Trophoblast cell (in vitro differentiated cells and primary cell): Measurements from ENCODE around the gene CDH11.

ENCODE experiments used
- DNase-seq, 2 donors: peaks; one replicate each; pipeline ENCODE4 v3.0.0-alpha.2; 2016
- H2AFZ ChIP-seq: 2 replicates; pipeline ENCODE4 v1.6.1; 2013; ENCODE audit warnings: low read length, moderate library complexity, mild to moderate bottlenecking; ENCODE audit not compliant: insufficient read depth, poor library complexity
- H2AK5ac ChIP-seq: 2 replicates; pipeline ENCODE4 v1.6.1; 2013; ENCODE audit warnings: mild to moderate bottlenecking, low read length
- H2BK120ac ChIP-seq: 2 replicates; pipeline ENCODE4 v1.6.1; 2013; ENCODE audit warnings: low read length, mild to moderate bottlenecking, moderate library complexity; ENCODE audit not compliant: insufficient read depth, poor library complexity
- H2BK12ac ChIP-seq: 2 replicates; pipeline ENCODE4 v1.6.1; 2013; ENCODE audit warnings: mild to moderate bottlenecking, low read length, moderate library complexity
- H2BK5ac ChIP-seq: 2 replicates; pipeline ENCODE4 v1.6.1; 2013; ENCODE audit warnings: low read length, low read depth, moderate library complexity, mild to moderate bottlenecking; ENCODE audit not compliant: poor library complexity
- H3K14ac ChIP-seq: 2 replicates; pipeline ENCODE4 v1.6.1; 2013; ENCODE audit warnings: mild to moderate bottlenecking, low read length
- H3K18ac ChIP-seq: 2 replicates; pipeline ENCODE4 v1.6.1; 2013; ENCODE audit warnings: mild to moderate bottlenecking, low read length
- H3K23ac ChIP-seq: 2 replicates; pipeline ENCODE4 v1.6.1; 2013; ENCODE audit warnings: low read length
- H3K27ac ChIP-seq: 2 replicates; pipeline ENCODE4 v1.5.1; 2013; ENCODE audit warnings: low read depth, mild to moderate bottlenecking, inconsistent platforms, low read length, moderate library complexity
- H3K27me3 ChIP-seq: 2 replicates; pipeline ENCODE4 v1.6.1; 2013; ENCODE audit warnings: inconsistent platforms, mild to moderate bottlenecking, low read length, moderate library complexity; ENCODE audit not compliant: insufficient read depth
- H3K36me3 ChIP-seq, 2 experiments: 1 replicate in 1 of 2; 2 replicates in 1 of 2; pipeline ENCODE4 v1.6.1; 2013; ENCODE audit warnings: low read length in 2 of 2, mild to moderate bottlenecking in 2 of 2, moderate library complexity in 1 of 2; ENCODE audit not compliant: insufficient read depth in 2 of 2, control insufficient read depth in 1 of 2
- H3K4ac ChIP-seq: 2 replicates; pipeline ENCODE4 v1.6.1; 2013; ENCODE audit warnings: low read depth, mild to moderate bottlenecking, low read length, moderate library complexity
- H3K4me1 ChIP-seq, 2 experiments: 1 replicate in 1 of 2; 2 replicates in 1 of 2; pipeline ENCODE4 v1.6.1; 2013; ENCODE audit warnings: low read length in 2 of 2, mild to moderate bottlenecking in 2 of 2, moderate library complexity in 1 of 2; ENCODE audit not compliant: insufficient read depth in 2 of 2, control insufficient read depth in 1 of 2
- H3K4me2 ChIP-seq: 2 replicates; pipeline ENCODE4 v1.6.1; 2013; ENCODE audit warnings: inconsistent platforms, mild to moderate bottlenecking, low read length, moderate library complexity
- H3K4me3 ChIP-seq: 2 replicates; pipeline ENCODE4 v1.5.1; 2013; ENCODE audit warnings: mild to moderate bottlenecking, low read depth, low read length, inconsistent platforms
- H3K79me1 ChIP-seq: one replicate; pipeline ENCODE4 v1.6.1; 2013; ENCODE audit warnings: low read length
- H3K79me2 ChIP-seq: 2 replicates; pipeline ENCODE4 v1.6.1; 2013; ENCODE audit warnings: low read length, mild to moderate bottlenecking; ENCODE audit not compliant: control insufficient read depth, insufficient read depth, poor library complexity
- H3K9ac ChIP-seq: 2 replicates; pipeline ENCODE4 v1.6.1; 2013; ENCODE audit warnings: mild to moderate bottlenecking, low read length
- H3K9me3 ChIP-seq: 2 replicates; pipeline ENCODE4 v1.6.1; 2013; ENCODE audit warnings: low read depth, mild to moderate bottlenecking, control low read depth, inconsistent platforms, low read length; ENCODE audit not compliant: insufficient read depth
- H4K12ac ChIP-seq: 2 replicates; pipeline ENCODE4 v1.6.1; 2013; ENCODE audit warnings: low read depth, mild to moderate bottlenecking, low read length, moderate library complexity
- H4K8ac ChIP-seq: 2 replicates; pipeline ENCODE4 v1.6.1; 2013; ENCODE audit warnings: low read depth, mild to moderate bottlenecking, low read length, moderate library complexity
- H4K91ac ChIP-seq: one replicate; pipeline ENCODE4 v1.6.1; 2013; ENCODE audit warnings: low read depth, mild to moderate bottlenecking, low read length, moderate library complexity
- WGBS: extraction: QIAGEN DNeasy Blood & Tissue Kit; methylation state at CpG from one replicate; pipeline ENCODE4 v1.1.7; 2013; ENCODE audit warnings: missing lambda C conversion rate; ENCODE audit not compliant: insufficient read length, insufficient coverage; ENCODE audit errors: extremely low coverage; 5-methylcytosine and 5-hydroxymethylcytosine counted together

Gene CDH11

DNA sequence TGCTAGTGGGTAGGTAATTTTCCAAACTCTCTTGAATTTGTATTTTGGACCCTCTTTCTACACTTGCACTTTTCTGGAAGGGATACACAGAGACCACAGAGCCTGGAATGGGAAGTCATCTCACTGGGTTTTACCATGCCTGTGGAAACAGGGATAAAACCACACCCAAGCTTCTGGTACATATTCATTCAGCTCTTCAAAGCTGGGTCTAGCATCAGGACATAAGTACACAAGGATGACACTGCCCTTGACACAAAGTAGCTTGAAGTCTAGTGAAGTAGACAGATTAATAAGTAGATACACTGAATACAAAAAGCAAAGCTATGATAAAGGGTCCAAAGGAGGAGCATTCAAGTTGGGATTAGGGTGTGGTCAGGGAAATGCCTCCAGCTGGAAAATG, 118.2 kb downstream of the CDH11 start:
- Histone ChIP-seq H2AFZ (no peak overlapping the region), H2BK5ac (no peak overlapping the region), H2BK12ac (no peak overlapping the region), H3K4me3 (no peak overlapping the region), H2AK5ac (no peak overlapping the region), H3K4me2 (no peak overlapping the region), H3K4ac (no peak overlapping the region), H3K27me3 (no peaks in the 10 kb centered on the region), H3K9ac (no peak overlapping the region), H3K23ac (no peak overlapping the region), H4K12ac (no peak overlapping the region), H3K4me1 (no peaks in the 10 kb centered on the region), H3K9me3 (no peaks in the 10 kb centered on the region), H4K8ac (no peak overlapping the region), H3K79me1 (no peaks in the 10 kb centered on the region), H3K18ac (no peak overlapping the region), H3K27ac (no peak overlapping the region), H3K36me3 (peaks cover 18 to 45% of the 10 kb centered on the region in 2 experiments), H3K79me2 (no peaks in the 10 kb centered on the region), H3K14ac (no peak overlapping the region), H4K91ac (no peak overlapping the region), H2BK120ac (no peak overlapping the region)
- no peak for DNase-seq

GRCh38 chr16:65002265-65002664, 119.6 kb downstream of the CDH11 start:
- Histone ChIP-seq H2BK120ac (no peak overlapping the region), H2BK5ac (no peak overlapping the region), H3K23ac (no peak overlapping the region), H3K9ac (no peak overlapping the region), H3K4ac (no peak overlapping the region), H3K9me3 (no peaks in the 10 kb centered on the region), H4K12ac (no peak overlapping the region), H3K27ac (no peak overlapping the region), H2AK5ac (no peak overlapping the region), H3K4me3 (no peak overlapping the region), H3K14ac (no peak overlapping the region), H3K79me1 (no peaks in the 10 kb centered on the region), H2AFZ (no peak overlapping the region), H4K8ac (no peak overlapping the region), H3K18ac (no peak overlapping the region), H3K36me3 (peaks cover 21 to 52% of the 10 kb centered on the region in 2 experiments), H2BK12ac (no peak overlapping the region), H3K27me3 (no peaks in the 10 kb centered on the region), H3K79me2 (no peaks in the 10 kb centered on the region), H3K4me1 (no peaks in the 10 kb centered on the region), H4K91ac (no peak overlapping the region), H3K4me2 (no peak overlapping the region)
- no peak for DNase-seq
- no CpG with 5 or more reads among the region's 1 CpG for WGBS

DNA sequence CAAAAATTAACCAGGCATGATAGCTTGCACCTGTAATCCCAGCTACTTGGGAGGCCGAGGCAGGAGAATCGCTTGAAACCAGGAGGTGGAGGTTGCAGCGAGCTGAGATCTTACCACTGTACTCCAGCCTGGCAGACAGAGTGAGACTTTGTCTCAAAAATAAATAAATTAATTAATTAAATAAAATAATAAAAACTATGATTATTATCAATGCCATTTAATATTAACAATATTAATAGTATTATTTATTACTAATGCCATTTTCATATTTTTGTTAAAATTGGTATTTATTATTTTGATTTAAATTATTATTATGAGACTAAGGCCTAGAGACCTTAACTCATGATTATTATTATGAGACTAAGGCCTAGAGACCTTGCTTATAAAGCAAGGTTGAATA, 121.2 kb downstream of the CDH11 start:
- WGBS = no CpG with 5 or more reads among the region's 3 CpGs
- no peak overlapping the region for H2BK5ac ChIP-seq

GRCh38 chr16:64997751-64998150, 124.1 kb downstream of the CDH11 start:
- Histone ChIP-seq H2AK5ac (no peak overlapping the region), H3K23ac (no peak overlapping the region)
- WGBS = no CpG with 5 or more reads among the region's 2 CpGs

More for the DNA sequence above, 121.2 kb downstream of the CDH11 start:
- no peaks in the 10 kb centered on the region for H3K27me3 ChIP-seq
- no peak overlapping the region for H3K4me2 ChIP-seq
- no peak overlapping the region for H2BK120ac ChIP-seq
- no peak overlapping the region for H4K8ac ChIP-seq
- H3K9ac ChIP-seq = no peak overlapping the region
- no peak overlapping the region for H4K12ac ChIP-seq
- peaks cover 27 to 49% of the 10 kb centered on the region in 2 experiments for H3K36me3 ChIP-seq
- no peaks in the 10 kb centered on the region for H3K4me1 ChIP-seq
- no peak overlapping the region for H2BK12ac ChIP-seq
- H3K14ac ChIP-seq = no peak overlapping the region
- H2AFZ ChIP-seq = no peak overlapping the region
- H3K79me2 ChIP-seq = no peaks in the 10 kb centered on the region
- no peak overlapping the region for H3K4me3 ChIP-seq
- no peak overlapping the region for H3K18ac ChIP-seq
- no peak overlapping the region for H3K27ac ChIP-seq
- no peak overlapping the region for H3K4ac ChIP-seq
- no peak overlapping the region for H4K91ac ChIP-seq
- H3K9me3 ChIP-seq = no peaks in the 10 kb centered on the region
- H2AK5ac ChIP-seq = no peak overlapping the region
- H3K79me1 ChIP-seq = no peaks in the 10 kb centered on the region
- DNase-seq = no peak
- no peak overlapping the region for H3K23ac ChIP-seq

More at GRCh38 chr16:64997751-64998150, 124.1 kb downstream of the CDH11 start:
- Histone ChIP-seq H2BK120ac (no peak overlapping the region), H3K4me3 (no peak overlapping the region), H3K4ac (no peak overlapping the region), H2BK5ac (no peak overlapping the region), H2AFZ (no peak overlapping the region), H2BK12ac (no peak overlapping the region), H4K8ac (no peak overlapping the region), H3K36me3 (peaks cover 14 to 30% of the 10 kb centered on the region in 2 experiments), H3K14ac (no peak overlapping the region), H3K18ac (no peak overlapping the region), H3K79me2 (no peaks in the 10 kb centered on the region), H3K79me1 (no peaks in the 10 kb centered on the region), H3K27me3 (no peaks in the 10 kb centered on the region), H4K12ac (no peak overlapping the region), H4K91ac (no peak overlapping the region), H3K4me1 (no peaks in the 10 kb centered on the region), H3K4me2 (no peak overlapping the region), H3K27ac (no peak overlapping the region), H3K9ac (no peak overlapping the region), H3K9me3 (no peaks in the 10 kb centered on the region)
- DNase-seq = no peak
